GM23248 (cell line): ENCODE results near the gene PYGM.

Source experiments
- EZH2 ChIP-seq: fragments of 200-600 bp; sonication (generic); IDR thresholded peaks from 2 replicates; pipeline ENCODE4 v1.6.1; 2018; ENCODE audit warnings: antibody characterized with exemption, mild to moderate bottlenecking; ENCODE audit not compliant: insufficient read depth, poor library complexity, severe bottlenecking
- EZH2phosphoT487 ChIP-seq: fragments of 200-600 bp; sonication (generic); IDR thresholded peaks from 2 replicates; pipeline ENCODE4 v1.6.1; 2018; ENCODE audit warnings: antibody characterized with exemption, moderate library complexity, mild to moderate bottlenecking, low read depth; ENCODE audit not compliant: insufficient read depth

DNA sequence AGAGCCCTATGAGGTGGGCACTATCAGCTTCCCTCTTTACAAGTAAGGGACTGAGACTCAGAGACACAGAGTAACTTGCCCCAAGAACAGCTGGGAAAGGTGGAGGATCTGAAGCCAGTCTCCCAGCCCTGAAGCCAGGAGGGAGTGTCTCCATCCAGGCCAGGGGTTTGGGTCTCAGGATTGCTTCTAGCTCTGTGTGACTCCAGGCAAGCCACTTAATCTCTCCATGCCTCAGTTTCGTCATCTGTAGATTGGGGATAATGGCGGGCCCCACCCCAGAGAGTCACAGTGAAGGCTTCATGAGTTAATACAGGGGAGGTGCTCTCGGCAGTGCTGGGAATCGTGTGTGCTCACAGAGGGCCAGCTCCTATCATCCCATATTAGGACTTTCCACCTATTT, 32.7 kb upstream of the PYGM start:
- TF ChIP-seq EZH2, result no peak
- TF ChIP-seq EZH2phosphoT487, result no peak
